HUES6 (cell line): Measurements from ENCODE around the gene CENPC.
"Not testable (repeated sequence)": the region's sequence is repeated elsewhere in the genome, so short reads cannot be mapped to it uniquely, and the experiment has no call there.

Source experiments
- H3K27ac ChIP-seq: 2 replicates; pipeline ENCODE4 v1.7.0; 2013; ENCODE audit warnings: low read depth, mild to moderate bottlenecking, low read length, inconsistent platforms
- H3K27me3 ChIP-seq: 2 replicates; pipeline ENCODE4 v1.6.1; 2013; ENCODE audit warnings: low read length; ENCODE audit not compliant: control insufficient read depth, insufficient read depth
- H3K36me3 ChIP-seq: 2 replicates; pipeline ENCODE4 v1.6.1; 2013; ENCODE audit warnings: low read length; ENCODE audit not compliant: control insufficient read depth, insufficient read depth
- H3K4me1 ChIP-seq: 2 replicates; pipeline ENCODE4 v1.6.1; 2013; ENCODE audit warnings: low read length; ENCODE audit not compliant: control insufficient read depth, insufficient read depth
- H3K4me3 ChIP-seq: 2 replicates; pipeline ENCODE4 v1.5.1; 2013; ENCODE audit warnings: low read depth, low read length
- H3K9ac ChIP-seq: one replicate; pipeline ENCODE4 v1.6.1; 2013; ENCODE audit warnings: mild to moderate bottlenecking, low read length
- H3K9me3 ChIP-seq: 2 replicates; pipeline ENCODE4 v1.6.1; 2013; ENCODE audit warnings: low read depth, low read length; ENCODE audit not compliant: control insufficient read depth, insufficient read depth

The CENPC gene

DNA sequence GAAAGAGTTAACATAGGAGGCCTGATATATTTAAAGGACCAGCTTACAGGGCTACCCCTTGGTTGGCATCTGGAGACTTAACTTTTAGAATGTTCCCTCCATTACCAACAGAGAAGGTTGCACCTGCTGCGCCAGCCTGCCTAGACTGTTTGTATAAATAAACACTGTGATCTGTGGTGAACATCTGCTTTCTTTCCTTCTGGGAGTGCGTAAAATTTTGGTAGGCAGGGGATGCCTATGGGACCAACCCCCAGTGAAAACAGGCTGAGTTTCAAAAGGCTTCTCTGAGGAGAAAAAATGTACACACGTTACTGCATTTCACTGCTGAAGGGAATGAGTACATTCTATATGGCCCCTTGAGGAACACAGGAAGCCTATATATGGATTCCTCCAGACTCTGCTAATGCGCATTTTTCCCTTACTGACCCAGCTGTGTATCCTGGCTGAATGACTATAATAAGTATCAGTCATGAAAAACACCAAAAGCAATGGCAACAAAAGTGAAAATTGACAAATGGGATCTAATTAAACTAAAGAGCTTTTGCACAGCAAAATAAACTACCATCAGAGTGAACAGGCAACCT lies 13.8 kb downstream of the CENPC start:
- Histone ChIP-seq H3K4me1 (no peaks in the 10 kb centered on the region), H3K27ac (no peak overlapping the region), H3K9me3 (no peaks in the 10 kb centered on the region), H3K9ac (no peak overlapping the region), H3K4me3 (no peak overlapping the region), H3K36me3 (peaks cover 50% of the 10 kb centered on the region), H3K27me3 (no peaks in the 10 kb centered on the region)

DNA sequence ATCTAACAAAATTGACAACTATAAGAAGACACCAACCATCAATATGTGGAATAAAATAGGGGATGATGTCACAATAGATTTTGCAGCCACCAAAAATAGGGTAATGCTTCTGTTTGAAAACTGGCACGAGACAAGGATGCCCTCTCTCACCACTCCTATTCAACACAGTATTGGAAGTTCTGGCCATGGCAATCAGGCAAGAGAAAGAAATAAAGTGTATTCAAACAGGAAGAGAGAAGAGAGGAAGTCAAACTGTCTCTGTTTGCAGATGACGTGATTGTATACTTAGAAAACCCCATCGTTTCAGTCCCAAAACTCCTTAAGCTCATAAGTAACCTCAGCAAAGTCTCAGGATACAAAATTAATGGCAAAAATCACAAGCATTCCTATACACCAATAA lies 21.2 kb downstream of the CENPC start:
- H3K36me3 ChIP-seq = peaks cover 15% of the 10 kb centered on the region
- not testable (repeated sequence) for H3K27ac ChIP-seq, H3K9ac ChIP-seq, H3K4me1 ChIP-seq, H3K4me3 ChIP-seq, H3K9me3 ChIP-seq, H3K27me3 ChIP-seq

DNA sequence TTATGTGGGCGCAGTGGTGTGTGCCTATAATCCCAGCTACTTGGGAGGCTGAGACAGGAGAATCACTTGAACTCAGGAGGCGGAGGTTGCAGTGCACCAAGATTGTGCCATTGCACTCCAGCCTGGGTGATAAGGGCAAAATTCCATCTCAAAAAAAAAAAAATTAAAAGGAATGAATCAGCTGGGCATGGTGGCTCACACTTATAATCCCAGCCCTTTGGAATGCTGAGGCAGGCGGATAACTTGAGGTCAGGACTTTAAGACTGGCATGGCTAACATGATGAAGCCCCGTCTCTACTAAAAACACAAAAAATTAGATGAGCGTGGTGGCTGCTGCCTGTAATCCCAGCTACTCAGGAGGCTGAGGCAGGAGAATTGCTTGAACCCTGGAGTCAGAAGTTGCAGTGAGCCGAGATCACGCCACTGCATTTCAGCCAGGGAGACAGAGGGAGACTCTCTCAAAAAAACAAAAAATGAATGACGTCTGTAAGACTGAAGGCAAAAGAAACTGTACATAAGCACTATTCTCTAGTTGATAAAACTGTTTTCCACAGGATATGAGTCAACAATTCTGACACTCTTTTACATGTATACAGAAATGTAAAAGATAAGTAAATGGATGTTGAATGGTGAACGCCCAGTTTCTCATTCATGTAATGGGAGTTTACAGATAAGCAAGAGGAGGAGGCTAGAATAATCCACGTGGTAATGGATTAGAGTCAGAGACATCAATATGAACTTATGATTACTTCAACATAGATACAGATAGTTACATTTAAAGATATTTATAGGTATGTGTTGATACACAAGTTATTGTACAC lies 22.2 kb downstream of the CENPC start:
- H3K9ac ChIP-seq = no peak overlapping the region

DNA sequence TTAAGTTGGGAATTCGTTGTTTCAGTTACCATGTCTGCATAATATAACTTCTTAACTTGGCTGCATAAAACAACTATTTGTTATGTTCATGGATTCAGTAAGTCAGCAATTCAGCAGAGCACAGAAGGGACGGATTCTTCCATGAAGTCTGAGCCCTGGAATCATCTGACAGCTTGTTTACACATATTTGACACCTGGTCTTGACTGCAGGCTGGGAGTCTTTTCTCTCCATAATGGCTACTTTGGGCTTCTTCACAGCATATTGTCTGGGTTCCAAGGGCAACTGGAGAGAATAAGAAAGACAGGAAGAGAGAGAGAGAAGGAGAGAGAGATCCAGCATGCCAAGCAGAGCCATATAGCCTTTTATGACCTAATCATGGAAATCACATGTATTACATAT lies 23.1 kb downstream of the CENPC start:
- Histone ChIP-seq H3K36me3 (peaks cover 16% of the 10 kb centered on the region), H3K9me3 (no peaks in the 10 kb centered on the region), H3K4me1 (no peaks in the 10 kb centered on the region), H3K27me3 (no peaks in the 10 kb centered on the region), H3K9ac (no peak overlapping the region), H3K27ac (no peak overlapping the region), H3K4me3 (no peak overlapping the region)

More for the DNA sequence above, 22.2 kb downstream of the CENPC start:
- H3K36me3 ChIP-seq = peaks cover 12% of the 10 kb centered on the region
- no peaks in the 10 kb centered on the region for H3K27me3 ChIP-seq
- H3K9me3 ChIP-seq = no peaks in the 10 kb centered on the region
- no peak overlapping the region for H3K4me3 ChIP-seq
- H3K4me1 ChIP-seq = no peaks in the 10 kb centered on the region
- H3K27ac ChIP-seq = no peak overlapping the region

DNA sequence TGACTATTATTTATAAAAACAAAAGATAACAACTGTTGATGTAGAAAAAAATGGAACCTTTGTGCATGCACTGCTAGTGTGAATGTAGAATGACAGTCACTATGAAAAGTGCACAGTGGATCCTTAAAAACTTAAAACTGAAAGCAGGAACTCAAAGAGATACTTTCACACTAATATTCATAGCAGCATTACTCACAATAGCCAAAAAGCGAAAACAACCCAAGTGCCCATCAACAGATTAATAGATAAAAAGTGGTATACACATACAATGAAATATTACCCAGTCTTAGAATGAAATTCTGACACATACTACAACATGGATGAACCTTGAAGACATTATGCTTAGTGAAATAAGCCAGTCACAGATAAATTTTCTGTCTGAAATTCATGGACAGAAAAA lies 23.8 kb downstream of the CENPC start:
- Histone ChIP-seq H3K36me3 (peaks cover 16% of the 10 kb centered on the region), H3K27ac (no peak overlapping the region), H3K27me3 (no peaks in the 10 kb centered on the region)

DNA sequence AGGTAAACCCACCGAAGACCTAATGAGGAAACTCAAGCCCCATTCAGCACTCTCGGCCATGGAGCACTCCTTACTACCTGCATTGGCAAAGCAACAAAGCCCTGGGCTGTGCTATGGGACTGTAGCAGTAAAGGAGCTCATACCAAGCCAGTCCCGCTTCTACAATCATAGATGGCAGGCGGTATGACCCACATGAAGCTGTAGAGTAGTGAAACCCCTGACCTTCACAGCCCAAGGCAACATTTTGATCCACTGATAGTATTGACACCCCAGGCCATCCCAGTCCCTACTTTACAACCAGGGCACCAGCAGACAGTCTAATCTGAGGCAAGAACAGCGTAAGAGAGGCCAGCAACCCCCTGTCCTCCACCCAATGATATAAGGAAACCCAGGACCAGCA lies 25.2 kb downstream of the CENPC start:
- Histone ChIP-seq H3K4me3 (no peak overlapping the region), H3K9me3 (no peaks in the 10 kb centered on the region), H3K9ac (no peak overlapping the region), H3K36me3 (peaks cover 16% of the 10 kb centered on the region), H3K4me1 (no peaks in the 10 kb centered on the region), H3K27ac (no peak overlapping the region), H3K27me3 (no peaks in the 10 kb centered on the region)

More for the DNA sequence above, 23.8 kb downstream of the CENPC start:
- Histone ChIP-seq H3K4me3 (no peak overlapping the region), H3K9ac (no peak overlapping the region), H3K9me3 (no peaks in the 10 kb centered on the region), H3K4me1 (no peaks in the 10 kb centered on the region)

DNA sequence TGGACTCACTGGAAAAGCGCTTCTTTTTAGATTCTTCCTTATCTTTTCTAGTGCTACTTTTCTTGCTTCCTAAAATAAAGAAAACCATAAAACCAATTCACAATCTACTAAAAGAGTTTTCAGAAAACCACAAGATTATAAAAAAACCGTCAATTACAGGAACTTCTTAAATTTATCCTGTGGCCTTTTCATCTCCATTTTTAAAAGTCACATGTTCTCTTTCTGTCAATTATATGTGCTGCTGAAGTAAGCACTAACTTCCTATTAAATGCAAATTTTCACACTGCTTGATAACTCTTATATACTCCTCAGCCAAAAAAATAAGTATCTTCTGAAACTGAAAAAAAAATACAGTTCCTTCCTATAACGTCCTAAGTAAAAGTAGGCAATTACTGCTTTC lies 32.8 kb downstream of the CENPC start:
- peaks cover 47% of the 10 kb centered on the region for H3K36me3 ChIP-seq
- no peaks in the 10 kb centered on the region for H3K9me3 ChIP-seq
- no peak overlapping the region for H3K27ac ChIP-seq
- no peaks in the 10 kb centered on the region for H3K27me3 ChIP-seq
- H3K4me1 ChIP-seq = no peaks in the 10 kb centered on the region
- H3K4me3 ChIP-seq = no peak overlapping the region
- H3K9ac ChIP-seq = no peak overlapping the region

DNA sequence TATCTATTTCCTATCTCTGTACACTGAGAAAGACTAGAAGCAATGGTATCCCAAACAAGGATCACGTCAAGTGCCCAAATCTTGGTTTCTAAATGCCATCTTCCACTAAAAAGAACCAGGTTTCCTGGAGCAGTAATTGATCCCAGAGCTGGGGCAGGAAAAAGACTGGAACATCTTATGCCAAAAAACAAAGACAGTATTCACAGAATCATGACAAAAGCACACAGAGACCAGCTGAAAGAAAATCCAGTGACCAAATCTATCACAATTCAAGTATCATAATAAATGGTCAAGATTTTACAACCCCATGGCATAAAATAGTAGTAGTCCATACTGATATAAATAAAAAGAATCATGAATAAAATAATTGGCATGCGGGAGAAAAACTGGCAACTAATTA lies 44.9 kb downstream of the CENPC start:
- peaks cover 19% of the 10 kb centered on the region for H3K36me3 ChIP-seq

DNA sequence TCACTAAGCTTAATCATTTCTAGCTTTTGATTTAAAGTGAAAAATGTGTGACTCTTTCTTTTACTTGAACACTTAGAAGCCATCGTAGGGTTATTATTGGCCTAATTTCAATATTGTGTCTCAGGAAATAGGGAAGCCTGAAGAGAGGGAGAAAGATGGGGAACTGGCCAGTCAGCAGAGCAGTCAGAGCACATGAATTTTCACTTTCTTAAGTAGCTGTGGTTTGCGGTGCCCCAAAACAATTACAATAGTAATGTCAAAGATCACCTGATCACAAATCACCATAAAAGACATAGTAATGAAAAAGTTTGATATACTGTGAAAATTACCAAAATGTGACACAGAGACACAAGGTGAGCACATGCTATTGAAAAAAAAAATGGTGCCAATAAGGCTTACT lies 45.5 kb downstream of the CENPC start:
- Histone ChIP-seq H3K27me3 (no peaks in the 10 kb centered on the region), H3K27ac (no peak overlapping the region), H3K9ac (no peak overlapping the region), H3K9me3 (no peaks in the 10 kb centered on the region), H3K36me3 (peaks cover 15% of the 10 kb centered on the region), H3K4me3 (no peak overlapping the region), H3K4me1 (no peaks in the 10 kb centered on the region; the same call in 1 of the 2 replicates)

More for the DNA sequence above, 44.9 kb downstream of the CENPC start:
- H3K4me1 ChIP-seq = no peaks in the 10 kb centered on the region; the same call in 1 of the 2 replicates
- H3K27ac ChIP-seq = no peak overlapping the region
- H3K9me3 ChIP-seq = no peaks in the 10 kb centered on the region
- no peaks in the 10 kb centered on the region for H3K27me3 ChIP-seq
- no peak overlapping the region for H3K4me3 ChIP-seq
- no peak overlapping the region for H3K9ac ChIP-seq

DNA sequence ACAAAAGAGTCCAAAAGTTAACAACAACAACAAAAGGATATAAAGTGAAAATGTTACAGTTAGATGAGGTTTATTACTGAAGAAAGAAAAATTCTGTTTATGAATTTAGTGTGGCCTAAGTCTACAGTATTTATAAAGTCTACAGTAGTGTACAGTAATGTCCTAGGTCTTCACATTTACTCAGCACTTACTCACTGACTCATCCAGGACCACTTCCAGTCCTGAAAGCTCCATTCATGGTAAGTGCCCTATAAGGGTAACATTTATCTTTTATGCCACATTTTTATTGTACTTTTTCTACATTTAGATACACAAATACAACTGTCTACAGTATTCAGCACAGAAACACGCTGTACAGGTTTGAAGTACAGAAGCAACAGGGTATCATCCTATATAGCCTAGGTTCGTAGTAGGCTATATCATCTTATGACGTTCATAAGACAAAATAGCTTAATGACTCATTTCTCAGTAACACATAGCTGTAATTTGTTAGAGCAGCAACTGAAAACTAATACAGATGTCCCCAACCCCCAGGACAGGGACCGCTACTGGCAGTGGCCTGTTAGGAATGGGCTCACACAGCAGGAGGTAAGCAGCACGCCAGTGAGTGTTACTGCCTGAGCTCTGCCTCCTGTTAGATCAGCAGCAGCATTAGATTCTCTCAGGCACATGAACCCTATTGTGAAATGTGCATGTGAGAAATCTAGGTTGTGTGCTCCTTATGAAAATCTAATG lies 61.3 kb downstream of the CENPC start:
- Histone ChIP-seq H3K27me3 (no peaks in the 10 kb centered on the region), H3K9me3 (no peaks in the 10 kb centered on the region), H3K9ac (no peak overlapping the region), H3K27ac (no peak overlapping the region), H3K4me3 (no peak overlapping the region), H3K4me1 (peaks cover 5% of the 10 kb centered on the region; the same call in 1 of the 2 replicates), H3K36me3 (peaks cover 12% of the 10 kb centered on the region; the same call in 1 of the 2 replicates)

DNA sequence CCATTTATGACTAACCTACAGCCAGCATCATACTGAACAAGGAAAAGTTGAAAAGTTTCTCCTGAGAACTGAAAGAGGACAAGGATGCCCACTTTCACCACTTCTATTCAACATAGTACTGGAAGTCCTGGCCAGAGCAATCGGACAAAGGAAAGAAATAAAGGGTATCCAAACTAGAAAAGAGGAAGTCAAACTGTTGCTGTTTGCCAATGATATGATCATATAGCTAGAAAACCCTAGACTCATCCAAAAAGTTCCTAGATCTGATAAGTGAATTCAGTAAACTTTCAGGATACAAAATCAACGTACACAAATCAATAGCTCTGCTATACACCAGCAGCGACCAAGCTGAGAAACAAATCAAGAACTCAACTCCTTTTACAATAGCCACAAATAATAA lies 64.5 kb downstream of the CENPC start:
- peaks cover 17% of the 10 kb centered on the region for H3K36me3 ChIP-seq
- H3K27me3 ChIP-seq = no peaks in the 10 kb centered on the region
- no peak overlapping the region for H3K27ac ChIP-seq

More for the DNA sequence above, 64.5 kb downstream of the CENPC start:
- no peak overlapping the region for H3K9ac ChIP-seq
- no peak overlapping the region for H3K4me3 ChIP-seq
- H3K9me3 ChIP-seq = no peaks in the 10 kb centered on the region
- H3K4me1 ChIP-seq = peaks cover 18% of the 10 kb centered on the region
